ENCODE results near the gene ZNF225.
"Not testable (repeated sequence)": the region's sequence is repeated elsewhere in the genome, so short reads cannot be mapped to it uniquely, and the experiment has no call there.

Gene ZNF225

DNA sequence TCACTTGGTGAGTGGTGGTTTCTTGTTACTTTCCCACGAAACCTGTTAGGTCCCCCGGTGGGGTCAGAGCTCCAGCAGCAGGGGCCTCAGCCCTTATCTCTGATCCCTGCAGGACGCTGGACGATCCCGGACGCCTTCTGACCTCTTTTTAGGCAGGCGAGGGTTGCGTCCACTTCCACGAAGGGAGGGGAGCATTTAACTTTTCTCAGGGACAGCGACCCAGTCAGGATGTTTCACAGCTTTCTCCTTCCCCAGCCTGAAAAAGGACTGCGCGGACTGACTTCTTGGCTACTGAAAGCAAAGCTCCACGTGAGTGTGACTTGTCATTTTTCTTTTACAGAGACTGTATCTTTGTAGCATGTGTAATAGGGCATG is 28.8 kb downstream of the ZNF225 start:
- intact Hi-C loops (cut with DNase I): no loop called here
- peak in 9 of 42 donors; percentile 1 to 37 (median 18) for DNase-seq

DNA sequence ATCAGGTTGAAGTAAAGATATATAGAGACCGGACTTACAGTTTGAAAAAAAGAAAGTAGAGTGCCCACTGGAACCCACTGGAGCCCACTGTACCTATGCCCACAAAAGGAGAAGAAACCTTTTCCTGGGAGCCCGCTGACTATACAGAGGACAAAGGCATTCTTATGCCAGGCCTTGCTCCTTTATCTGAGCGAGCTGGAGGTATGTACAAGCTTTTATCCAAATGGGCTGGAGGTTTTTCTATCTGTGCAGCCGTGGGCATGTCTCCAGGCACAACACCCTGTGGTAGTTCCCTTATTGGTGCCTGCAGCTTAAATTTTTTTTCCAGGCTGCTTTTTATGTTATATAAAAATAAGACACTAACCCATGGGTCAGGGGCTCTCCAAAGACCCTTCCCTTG is 36.6 kb downstream of the ZNF225 start:
- intact Hi-C loops (cut with DNase I): no loop called here
- DNase-seq: no peak

DNA sequence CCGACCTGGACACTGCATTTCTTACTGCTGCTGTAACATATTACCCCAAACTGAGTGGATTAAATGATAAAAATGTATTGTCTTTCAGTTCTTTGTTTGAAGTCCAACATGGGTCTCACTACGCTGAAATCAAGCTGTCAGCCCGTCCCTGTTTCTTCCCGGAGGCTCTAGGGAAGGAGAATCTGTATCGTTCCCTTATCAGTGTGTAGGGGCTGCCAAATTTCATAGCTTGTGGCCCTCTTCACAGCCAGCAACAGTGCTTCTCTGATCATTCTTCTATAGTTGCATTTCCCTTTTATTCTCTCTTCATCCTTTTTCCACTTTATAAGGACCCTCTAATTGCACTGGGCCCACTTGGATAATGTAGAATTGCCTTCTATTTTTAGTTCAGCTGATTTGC is 38.3 kb downstream of the ZNF225 start:
- no peak for DNase-seq
- intact Hi-C loops (cut with DNase I): no loop called here

DNA sequence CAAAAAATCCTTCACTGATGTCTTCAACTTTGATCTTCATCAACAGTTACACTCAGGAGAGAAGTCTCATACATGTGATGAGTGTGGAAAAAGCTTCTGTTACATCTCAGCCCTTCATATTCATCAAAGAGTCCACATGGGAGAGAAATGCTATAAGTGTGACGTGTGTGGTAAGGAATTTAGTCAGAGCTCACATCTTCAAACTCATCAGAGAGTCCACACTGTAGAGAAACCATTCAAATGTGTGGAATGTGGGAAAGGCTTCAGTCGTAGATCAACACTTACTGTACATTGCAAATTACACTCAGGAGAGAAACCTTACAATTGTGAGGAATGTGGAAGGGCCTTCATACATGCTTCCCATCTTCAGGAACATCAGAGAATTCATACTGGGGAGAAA is 43.3 kb downstream of the ZNF225 start:
- DNase-seq: no peak
- intact Hi-C loops (cut with DNase I): no loop called here

DNA sequence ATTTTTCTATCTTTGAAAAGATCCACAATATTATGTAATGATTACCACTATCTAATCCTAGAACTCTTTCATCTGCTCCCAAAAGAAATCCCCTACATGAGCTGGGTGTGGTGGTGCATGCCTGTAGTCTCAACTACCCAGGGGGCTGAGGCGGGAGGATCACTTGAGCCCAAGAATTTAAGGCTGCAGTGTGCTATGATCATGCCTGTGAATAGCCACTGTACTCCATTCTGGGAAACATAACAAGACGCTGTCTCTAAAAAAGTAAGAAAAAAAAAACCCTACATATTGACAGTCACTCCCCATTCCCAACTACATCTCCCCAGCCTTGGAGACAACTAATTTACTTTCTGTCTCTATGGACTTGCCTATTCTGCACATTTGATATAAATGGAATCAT is 50.6 kb downstream of the ZNF225 start:
- intact Hi-C loops (cut with DNase I): loop anchor here (2.0 kb wide), 1 partner anchor 43 kb away; no protein-coding TSS in a partner anchor
- no peak for DNase-seq

DNA sequence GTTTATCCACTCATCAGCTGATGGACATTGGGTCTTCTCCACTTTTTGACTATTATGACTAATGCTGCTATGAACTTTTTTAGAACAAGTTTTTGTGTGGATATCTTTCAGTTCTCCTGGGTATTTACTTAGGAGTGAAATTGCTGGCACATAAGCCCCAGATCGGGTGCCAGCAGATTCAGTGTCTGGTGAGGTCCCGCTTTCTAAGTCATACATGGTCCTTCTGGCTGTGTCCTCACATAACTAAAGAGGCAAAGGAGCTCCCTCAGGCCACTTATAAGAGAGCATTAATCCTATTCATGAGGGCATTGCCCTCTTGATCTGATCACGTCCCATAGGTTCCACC is 51.1 kb downstream of the ZNF225 start:
- DNase-seq: no peak
- intact Hi-C loops (cut with DNase I): loop anchor here (2.0 kb wide), 1 partner anchor 43 kb away; no protein-coding TSS in a partner anchor

DNA sequence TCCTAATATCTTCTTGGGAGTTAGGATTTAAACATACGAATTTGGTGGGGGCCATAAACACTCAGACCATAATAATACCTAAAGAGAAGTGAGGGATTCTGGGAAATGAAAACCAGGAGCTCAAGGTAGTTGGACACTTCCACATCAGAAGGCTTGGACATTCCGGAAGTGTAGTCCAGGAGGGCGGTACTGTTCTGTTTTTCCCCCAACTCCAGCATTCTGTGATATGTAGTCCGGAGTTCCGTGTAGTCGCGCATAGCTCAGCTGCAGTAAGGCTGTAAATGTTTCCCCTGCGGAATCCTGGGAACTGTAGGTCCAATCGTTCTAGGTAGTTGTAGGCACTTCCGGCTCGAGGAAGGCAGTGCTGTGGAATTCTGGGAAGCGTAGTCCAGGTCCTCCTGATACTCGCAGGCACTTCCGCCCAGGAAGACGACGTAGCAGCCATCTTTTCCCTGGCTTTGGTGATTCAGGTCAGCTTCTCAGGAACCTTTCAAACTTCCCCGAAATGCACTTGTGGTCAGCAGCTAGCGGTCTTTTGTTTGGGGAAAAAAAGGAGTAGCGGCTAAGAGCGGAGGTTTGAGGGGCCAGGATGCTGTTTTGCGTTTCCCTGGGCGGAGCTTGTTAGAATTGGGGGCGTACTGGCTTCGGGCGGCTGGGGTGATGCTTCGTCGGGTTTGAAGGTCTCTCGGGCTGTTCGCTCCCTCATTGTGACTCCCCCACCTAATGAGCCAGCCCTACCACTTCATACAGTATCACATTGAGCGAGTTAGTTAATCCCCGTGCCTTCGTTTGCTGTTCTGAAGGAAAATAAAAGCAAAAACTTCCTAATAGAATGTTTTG is 51.7 kb downstream of the ZNF225 start, which contains the start of gene ZNF226:
Gene ZNF226 (plus strand): TSS at position 428 of the 840 bp plus-strand sequence. CDS start 4,981 bp downstream, outside the sequence.
- DNase-seq: peak; percentile 85 to 99 (median 96)
- intact Hi-C loops (cut with DNase I): loop anchor here (2.0 to 5.0 kb wide), 2 partner anchors 42 to 53 kb away; partner anchors contain the start of gene ZNF225

DNA sequence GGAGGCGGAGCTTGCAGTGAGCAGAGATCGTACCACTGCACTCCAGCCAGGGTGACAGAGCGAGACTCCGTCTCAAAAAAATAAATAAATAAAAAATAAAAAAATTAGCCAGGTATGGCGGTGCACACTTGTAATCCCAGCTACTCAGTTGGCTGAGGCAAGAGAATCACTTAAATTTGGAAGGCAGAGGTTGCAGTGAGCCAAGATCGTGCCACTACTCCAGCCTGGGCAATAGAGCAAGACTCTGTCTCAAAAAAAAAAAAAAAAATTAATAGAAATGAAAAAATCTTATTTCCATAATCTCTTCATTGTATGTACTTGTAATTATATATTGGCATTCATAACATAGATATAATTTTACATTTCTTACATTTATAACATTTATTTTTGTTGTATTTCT is 57.5 kb downstream of the ZNF225 start:
- DNase-seq; intact Hi-C loops (cut with DNase I): not testable (repeated sequence)

DNA sequence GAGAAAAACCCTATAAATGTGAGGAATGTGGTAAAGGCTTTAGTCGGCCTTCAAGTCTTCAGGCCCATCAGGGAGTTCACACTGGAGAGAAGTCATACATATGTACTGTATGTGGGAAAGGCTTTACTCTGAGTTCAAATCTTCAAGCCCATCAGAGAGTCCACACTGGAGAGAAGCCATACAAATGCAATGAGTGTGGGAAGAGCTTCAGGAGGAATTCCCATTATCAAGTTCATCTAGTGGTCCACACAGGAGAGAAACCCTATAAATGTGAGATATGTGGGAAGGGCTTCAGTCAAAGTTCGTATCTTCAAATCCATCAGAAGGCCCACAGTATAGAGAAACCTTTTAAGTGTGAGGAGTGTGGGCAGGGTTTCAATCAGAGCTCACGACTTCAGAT is 63.4 kb downstream of the ZNF225 start:
- DNase-seq: no peak
- intact Hi-C loops (cut with DNase I): no loop called here

DNA sequence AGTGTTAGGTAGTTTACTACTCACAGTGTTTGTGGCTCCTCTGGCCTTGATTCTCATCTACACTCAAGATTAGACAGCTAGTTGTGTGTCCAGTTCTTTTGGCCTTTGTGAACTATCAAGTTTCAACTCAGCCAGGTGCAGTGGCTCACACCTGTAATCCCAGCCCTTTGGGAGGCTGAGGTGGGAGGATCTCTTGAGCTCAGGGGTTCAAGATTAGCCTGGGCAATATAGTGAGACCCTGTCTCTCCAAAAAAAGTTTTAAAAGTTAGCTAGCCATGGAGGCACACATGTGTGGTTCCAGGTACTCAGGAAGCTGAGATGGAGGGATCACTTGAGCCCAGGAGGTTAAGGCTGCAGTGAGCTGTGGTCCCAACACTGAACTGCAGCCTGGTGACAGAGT is 67.8 kb downstream of the ZNF225 start:
- DNase-seq: no peak
- intact Hi-C loops (cut with DNase I): no loop called here

DNA sequence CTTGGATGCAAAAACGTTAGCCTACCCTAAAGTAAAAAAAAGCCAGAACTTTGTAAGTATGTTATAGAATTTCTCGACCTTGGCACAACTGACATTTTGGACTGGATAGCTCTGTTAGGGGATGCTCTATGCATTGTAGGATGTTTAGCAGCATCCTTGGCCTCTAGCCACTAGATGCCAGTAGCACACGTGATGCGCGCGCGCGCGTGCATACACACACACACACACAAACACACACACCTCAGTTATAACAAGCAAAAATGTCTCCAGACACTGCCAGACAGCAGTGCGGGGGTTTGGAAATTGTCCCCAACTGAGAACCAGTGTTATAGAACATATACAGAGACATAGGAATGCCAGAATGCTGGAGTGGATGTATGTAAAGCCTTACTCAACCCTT is 68.9 kb downstream of the ZNF225 start:
- DNase-seq: no peak
- intact Hi-C loops (cut with DNase I): no loop called here

Data from head of caudate nucleus (tissue), 42 donors.